HG02840 (cell line): ENCODE data around the gene MACROD2.

Source experiments
- ATAC-seq: cut with Tn5 transposase; IDR thresholded peaks from one replicate; pipeline ENCODE4 v1.9.1; 2021; ENCODE audit warnings: mild to moderate bottlenecking, moderate library complexity, moderate number of reproducible peaks; ENCODE audit not compliant: unreplicated experiment, low FRiP score

The MACROD2 gene

DNA sequence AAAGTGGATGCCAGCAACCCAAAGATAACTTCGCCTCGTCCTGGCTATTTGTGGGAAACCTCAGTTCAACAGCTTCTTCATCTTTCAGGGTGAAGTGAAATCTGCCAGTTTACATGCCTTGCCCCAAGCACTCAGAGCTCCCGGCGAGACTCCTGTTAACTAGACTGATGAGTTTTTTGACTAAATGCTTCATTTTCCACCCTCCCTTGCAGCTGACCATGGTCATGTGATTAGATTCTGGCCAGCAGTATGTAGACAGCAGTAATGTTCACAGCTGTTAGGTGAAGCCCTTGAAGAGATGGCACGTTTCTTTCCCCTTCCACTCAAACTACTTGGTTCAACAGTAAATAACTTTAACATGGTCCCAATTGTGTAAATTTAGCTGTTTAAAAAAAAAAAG is 1060.9 kb downstream of the MACROD2 start:
- ATAC-seq = no peak

DNA sequence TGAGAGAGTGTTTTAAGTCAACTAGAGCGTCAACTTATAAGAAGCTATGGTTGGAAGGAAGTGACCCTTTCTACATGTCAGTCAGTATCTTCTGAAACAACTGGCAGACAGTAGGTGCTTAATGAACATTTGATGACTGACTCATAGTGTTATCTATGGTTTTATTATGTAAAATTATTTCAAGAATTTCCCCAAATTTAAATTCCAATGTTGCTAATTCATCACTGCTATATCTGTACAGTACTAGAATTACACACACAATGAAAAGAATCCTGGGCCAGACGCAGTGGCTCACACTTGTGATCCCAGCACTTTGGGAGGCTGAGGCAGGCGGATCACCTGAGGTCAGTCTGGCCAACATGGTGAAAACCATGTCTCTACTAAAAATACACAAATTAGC is 1063.5 kb downstream of the MACROD2 start:
- ATAC-seq = no peak

GRCh38 chr20:15059438-15059837 is 1064.1 kb downstream of the MACROD2 start:
- ATAC-seq = no peak

DNA sequence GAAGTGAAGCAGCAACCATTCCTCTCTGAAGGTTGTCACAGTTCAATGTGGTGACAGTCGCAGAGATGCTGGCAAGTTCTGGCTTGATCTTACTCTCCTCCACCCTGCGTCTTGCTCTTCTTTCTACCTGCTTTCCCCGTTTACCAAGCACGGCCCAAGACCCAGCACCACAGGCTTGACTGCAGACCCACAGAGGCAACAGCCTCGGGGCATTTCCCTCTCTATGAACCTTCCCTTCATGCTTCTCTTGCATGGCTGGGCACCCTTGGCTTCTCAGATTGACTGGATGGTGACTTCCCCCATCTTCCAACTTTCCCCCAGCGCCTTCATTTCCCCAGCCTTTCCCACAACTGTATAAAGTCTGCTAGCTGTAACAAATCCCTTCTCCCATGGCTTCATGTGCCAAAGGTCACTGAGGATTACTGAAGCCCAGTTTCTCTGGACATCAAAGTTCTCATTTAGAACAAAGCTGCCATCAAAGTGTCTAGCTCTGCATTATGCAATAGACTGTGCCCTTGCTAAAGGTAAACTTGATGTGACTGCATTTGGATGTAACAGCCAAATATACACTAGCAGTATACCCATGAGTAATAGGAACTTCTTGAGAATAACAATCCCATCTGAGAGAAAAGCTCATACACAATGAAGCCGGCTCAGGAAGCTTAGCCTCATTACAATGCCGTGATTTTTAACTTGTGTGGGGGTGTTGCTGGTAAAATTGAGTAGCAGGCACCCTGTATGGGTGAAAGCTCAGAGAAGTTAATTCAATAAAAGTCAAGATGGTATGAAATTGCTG is 1065.1 kb downstream of the MACROD2 start:
- ATAC-seq = no peak

DNA sequence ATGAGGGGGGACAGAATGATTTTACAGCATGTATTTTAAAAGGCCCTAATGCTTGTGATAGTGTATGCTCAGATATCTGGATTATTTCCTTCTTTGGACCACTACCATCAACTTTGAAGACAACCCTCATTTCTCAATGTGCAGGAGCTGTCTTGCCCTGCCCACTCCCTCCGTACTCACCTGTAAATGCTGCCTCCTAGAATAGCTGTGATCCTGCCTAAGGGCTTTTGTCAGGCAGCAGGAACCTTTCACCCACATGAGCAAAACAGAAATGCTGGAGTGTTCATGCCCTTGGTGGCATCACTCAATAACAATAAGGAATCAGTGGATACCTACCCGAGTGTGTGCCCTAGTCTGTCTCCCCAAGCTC is 1065.7 kb downstream of the MACROD2 start:
- ATAC-seq = no peak

DNA sequence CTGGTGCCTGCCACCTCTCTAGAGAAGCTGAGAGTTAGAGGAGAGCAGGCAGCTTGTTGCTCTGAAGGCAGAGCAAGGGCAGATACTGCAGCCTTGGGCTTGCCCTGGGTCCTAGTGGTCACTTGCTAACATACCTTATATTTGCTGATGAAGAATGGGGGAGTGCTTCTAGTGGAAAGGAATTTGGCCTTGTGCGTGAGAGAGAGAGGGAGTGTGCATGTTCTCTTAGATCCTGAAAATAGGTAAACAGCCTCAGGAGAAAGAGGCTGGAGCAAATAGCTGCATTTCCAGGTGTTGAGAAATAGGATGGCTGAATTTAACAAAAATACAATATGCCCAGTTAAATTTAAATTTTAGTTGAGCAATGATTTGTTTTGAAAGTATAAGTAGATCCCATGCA is 1066.6 kb downstream of the MACROD2 start:
- no peak for ATAC-seq

DNA sequence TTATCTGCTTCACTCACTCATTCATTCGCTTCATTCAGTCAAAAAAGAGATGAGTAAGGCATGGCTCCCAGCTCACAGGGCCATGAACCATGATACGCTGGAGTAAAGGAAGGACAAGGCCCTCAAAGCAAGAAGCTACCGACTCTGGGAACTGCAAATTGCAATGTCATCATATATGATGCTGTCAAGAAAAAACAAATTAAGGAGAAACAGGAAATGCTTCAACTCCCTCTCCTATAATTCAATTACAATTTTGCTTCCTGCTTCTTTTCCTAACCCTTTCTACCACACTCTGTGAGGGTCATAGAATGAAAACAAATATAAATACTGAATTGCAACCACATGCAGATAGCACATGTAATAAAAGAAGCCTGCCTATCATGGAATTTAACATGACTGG is 1067.8 kb downstream of the MACROD2 start:
- ATAC-seq = no peak

DNA sequence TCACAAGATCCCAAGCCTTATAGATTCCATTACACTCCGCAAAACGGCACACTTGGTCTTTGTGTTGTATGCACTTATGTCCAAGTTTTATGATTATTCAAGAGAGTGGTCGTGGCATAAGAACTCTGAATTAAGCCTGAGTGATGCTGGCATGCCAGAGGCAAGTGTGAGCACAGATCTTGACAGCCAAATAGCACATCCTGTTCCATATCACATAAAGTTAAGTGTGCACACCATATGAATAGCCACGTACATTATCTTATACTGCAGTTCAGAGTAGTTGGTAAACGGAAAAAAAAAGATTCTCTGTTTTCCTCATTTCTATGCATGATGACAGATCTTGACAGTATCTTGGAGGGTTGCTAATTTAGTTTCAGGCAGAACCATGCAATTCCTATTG is 1069.4 kb downstream of the MACROD2 start:
- no peak for ATAC-seq

- ATAC-seq = no peak
Observed at GRCh38 chr20:15065794-15066193, 1070.5 kb downstream of the MACROD2 start.

DNA sequence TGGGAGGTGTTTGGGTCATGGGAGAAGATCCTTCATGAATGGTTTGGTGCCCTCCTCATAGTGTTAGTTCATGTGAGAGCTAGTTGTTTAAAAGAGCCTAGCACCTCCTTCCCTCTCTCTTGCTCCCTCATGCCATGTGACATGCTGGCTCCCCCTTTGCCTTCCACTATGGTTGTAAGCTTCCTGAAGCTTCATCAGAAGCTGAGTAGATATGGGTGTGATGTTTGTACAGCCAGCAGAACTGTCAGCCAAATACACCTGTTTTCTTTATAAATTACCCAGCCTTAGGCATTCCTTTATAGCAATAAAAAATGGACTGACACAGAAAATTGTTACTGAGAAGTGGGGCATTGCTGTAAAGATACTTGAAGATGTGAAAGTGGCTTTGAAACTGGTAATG is 1073.2 kb downstream of the MACROD2 start:
- no peak for ATAC-seq

DNA sequence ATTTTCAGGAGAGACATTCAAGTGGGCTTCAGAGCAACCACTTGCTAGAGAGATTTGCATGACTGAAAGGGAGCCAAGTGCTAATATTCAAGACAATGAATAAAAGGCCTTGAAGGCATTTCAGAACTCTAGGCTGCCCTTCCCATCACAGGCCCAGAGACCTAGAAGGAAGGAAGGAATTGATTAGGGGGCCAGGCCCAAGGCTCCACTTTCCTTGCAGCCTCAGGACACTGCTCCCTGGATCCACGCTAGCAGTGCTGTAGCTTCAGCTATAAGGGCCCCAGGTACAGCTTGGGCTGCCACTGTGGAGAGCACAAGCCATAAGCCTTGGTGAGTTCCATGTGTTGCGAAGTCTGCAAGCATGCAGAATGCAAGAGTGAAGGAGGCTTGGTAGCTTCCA is 1074.0 kb downstream of the MACROD2 start:
- ATAC-seq = no peak

DNA sequence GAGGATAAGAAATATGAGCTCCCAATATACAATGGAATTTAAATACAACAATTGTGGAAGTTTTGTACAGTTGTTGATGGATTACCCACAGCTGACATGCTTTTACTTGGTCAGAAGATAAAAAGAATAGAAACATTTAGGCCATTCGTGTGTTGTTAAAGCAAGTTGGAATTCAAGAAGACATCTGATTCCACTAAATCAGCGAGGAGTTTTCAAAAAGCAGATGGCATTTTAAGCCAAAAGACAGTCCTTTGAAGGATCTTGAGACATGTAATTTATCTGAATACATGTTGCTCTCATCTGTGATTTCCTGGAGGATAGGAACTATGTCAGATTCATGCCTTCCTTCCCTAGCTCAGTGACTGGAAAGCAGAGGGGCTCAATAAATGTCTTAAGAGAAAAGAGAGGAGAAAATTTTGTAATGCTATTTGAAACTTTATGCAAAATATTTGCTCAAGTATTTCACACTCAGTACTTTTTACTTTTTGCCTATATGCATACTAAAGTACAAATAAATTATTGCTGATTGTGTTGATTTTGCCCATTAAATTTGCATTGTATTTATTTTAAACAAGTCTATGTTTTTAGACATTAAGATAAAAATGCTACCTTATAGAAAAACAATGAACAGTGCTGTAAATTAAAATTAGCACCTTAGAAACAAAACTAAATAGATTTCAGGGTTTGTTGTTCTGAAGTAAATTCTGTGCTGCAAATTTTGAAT is 1075.9 kb downstream of the MACROD2 start:
- ATAC-seq = no peak

DNA sequence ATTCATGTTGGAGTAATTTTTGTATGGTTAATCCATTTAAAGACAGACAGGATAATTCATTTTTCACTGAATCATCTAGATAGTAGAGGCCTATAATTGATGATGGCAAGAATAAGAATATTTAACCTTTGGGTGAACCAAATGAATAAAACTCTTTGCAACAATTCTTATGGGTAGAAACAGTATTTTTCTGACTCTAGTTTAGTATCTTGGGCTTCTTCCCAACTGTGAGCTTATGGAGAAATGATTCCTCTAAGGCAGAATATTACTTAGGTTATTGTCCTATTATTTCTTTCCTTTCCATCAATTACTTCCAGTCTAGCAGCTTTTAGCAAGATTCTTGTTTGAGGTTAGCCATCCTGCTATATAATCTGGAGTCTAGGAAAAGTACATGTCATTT is 1077.0 kb downstream of the MACROD2 start:
- no peak for ATAC-seq

DNA sequence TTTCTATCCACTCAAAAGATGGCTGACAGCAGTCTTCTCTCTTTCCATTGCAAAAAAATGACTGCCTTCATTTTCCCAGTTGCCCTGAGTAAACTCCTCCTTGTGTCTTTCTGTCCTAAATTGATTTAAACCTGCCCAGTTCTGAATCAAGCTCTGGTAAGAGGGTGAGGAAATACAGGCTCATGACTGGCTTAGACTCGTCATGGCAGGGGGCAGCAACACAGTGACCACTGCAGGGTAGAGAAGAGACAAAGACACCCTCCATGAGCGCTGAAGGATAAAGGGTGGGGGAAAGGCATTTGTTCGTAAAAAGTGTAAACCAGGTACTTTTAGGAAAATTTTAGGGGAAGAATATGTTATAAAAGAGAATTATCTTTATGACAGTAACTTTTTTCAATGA is 1080.3 kb downstream of the MACROD2 start:
- no peak for ATAC-seq

GRCh38 chr20:15076785-15077184 is 1081.5 kb downstream of the MACROD2 start:
- ATAC-seq = no peak

GRCh38 chr20:15077733-15078250 is 1082.5 kb downstream of the MACROD2 start:
- no peak for ATAC-seq

DNA sequence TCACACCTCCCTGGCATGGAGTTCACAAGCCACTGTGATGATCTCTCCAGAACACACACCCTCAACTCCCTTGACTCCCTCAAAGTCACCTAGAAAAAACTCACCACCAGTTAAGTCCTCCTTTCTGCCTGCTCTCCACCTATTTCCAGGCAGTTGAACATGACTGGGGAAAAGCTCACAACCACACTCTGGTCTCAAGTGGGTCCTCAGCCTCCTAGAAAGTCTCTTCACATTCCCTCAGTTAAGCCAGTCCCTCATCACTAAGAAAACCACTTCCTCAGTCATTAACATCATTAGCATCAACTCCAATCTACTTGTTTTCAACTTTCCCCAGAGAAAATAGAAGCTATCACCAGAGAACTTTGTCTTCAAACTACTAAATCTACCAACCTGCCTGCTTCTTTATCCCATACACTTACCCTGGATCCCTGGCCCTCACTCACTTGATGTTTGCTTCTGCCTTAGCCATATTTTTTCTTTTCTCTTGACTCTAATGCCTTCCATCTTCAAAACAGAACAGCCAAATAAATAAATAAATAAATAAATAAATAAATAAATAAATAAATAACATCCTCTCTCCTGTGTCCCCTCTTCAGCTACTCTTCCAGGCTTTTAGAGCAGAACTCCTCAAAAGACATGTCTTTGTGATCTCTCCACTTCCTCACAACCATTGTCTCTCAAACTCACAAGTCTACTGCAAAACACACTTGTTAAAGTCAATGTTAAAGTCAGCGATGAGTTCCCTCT is 1084.5 kb downstream of the MACROD2 start:
- no peak for ATAC-seq

- ATAC-seq = no peak
Observed at GRCh38 chr20:15081261-15081660, 1085.9 kb downstream of the MACROD2 start.

DNA sequence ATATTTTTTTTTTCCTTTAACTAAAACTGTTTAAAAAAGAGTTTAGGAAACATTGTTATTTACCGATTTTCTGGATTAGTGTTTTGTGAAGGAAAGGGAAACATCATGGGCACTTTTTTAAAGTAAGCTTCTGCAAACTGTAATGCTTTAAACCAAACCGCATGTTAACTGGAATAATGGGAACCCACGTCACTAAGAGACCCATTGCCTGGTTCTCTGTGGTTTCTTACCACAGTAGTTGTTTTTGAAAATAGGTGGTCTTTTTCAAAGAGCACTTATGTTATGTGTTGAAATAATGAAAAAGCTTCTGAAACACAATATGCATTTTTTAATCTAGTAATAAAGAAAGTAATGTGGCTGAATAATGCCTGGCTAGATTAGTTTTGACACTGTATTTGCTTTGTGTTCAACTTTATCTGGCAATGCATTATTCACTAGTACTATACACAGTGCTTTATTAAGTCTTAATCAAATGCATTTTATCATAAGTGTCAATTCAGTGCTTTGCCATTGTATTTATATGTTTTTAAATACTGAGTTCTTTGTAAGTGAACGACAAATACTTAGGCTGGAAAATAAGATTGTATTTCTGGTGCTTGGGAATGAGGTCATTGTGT is 1096.2 kb downstream of the MACROD2 start:
- ATAC-seq = no peak

- no peak for ATAC-seq
Observed at GRCh38 chr20:15098351-15098750, 1103.0 kb downstream of the MACROD2 start.

DNA sequence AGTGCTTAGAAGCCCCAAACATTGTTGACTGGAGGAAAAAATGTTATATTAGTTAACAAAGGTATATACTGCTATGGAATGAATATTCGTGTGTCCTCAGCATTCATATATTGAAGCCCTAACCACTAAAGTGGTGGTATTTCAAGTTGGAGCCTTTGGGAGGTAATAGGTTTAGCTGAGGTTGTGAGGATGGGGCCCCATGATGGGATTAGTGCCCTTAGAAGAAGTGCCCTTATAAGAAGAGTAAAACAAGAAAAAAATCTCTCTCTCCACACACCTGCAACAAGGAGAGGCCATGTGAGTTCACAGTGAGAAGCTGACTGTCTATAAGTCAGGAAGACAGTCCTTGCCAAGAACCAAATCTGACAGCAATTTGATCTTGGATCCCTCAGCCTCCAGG is 1103.8 kb downstream of the MACROD2 start:
- no peak for ATAC-seq
